Measurements from ENCODE around the gene RFX2.
"Not testable (repeated sequence)": the region's sequence is repeated elsewhere in the genome, so short reads cannot be mapped to it uniquely, and the experiment has no call there.

Gene RFX2

GRCh38 chr19:6110360-6110977, at the start of gene RFX2:
RFX2 (minus strand) TSS chr19:6110500; CDS start chr19:6047496, 63,004 bp downstream.
- DNase-seq = peak; percentile 43 to 99 (median 96)

GRCh38 chr19:6156033-6156432, 45.7 kb upstream of the RFX2 start:
- DNase-seq = no peak

DNA sequence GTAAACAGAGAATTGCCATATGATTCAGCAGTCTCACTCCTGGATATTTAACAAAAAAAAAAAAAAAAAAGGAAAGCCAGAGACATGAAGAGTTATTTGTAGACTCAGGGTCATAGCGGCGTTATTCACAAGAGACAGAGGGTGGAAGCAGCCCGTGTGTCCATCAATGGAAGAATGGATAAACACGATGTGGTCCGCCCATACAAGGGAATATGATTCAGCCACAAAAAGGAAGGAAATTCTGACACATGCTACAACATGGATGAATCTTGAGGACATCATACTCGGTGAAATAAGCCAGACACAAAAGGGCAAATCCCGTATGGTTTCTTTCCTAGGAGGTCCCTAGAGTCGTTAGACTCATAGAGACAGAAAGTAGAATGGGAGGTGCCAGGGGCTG, 40.0 kb upstream of the RFX2 start:
- DNase-seq = no peak

- DNase-seq = no peak
Observed at GRCh38 chr19:6141217-6141616, 30.9 kb upstream of the RFX2 start.

GRCh38 chr19:6138511-6138910, 28.2 kb upstream of the RFX2 start:
- no peak for DNase-seq

DNA sequence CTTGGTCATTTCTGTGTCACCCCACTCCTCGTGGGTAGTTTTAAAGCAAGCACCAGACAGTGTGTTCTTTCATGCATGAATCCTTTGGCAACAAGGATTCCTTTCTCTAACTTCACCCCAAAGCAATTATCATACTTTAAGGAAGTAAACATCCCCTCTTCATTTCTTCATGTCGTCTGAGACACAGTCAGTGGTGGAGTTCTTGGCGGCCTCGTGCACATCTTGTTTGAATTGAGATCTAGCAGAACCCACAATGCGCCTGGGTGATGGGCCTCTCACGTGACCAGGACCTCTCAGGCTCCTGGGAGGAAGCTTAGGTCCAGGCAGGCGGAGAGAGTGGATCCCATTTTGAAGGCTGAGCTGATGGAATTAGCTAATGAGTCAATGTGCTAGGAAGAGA, 27.8 kb upstream of the RFX2 start:
- DNase-seq = no peak

- DNase-seq = no peak
Observed at GRCh38 chr19:6133231-6133630, 22.9 kb upstream of the RFX2 start.

DNA sequence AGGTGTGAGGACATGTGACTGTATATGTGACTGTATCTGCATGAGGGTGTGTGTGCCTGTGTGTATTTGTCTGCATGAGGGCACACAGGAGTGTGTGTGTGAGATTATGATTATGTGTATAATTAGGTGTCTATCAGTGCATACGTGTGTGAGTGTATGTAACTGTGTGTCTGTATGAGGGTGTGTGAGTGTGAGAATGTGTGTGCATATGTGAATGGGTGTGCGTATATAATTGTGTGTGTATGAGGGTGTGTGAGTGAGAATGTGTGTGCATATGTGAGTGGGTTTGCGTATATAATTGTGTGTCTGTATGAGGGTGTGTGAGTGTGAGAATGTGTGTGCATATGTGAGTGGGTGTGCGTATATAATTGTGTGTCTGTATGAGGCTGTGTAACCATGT, 22.2 kb upstream of the RFX2 start:
- DNase-seq = no peak

DNA sequence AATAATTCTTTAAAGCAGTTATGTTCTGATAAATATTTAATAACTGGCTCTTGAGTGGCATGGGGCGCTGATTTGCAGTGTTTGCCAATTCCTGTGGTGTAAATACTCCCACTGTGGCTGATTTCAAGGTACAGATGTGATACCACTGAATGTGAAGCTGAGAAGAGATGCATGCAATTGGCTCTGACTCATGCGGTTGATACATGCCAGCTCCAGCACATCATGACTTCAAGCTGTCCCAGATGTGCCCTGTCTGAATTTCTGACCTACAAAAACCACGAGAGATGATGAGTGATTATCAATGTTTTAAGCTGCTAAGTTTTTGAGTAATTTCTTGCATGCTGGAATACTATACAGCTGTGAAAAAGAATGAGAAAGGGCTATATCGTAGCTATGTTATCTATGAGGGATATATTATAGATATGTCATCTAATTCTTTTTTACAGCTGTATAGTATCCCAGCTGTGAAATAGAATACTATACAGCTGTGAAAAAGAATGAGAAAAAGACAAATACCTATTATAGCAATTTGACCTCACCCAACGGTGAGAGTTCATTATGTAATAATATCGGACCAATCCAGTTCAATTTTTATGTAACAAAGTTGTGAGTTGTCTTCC, 17.5 kb upstream of the RFX2 start:
- DNase-seq = no peak

GRCh38 chr19:6126335-6126974, 16.2 kb upstream of the RFX2 start:
- DNase-seq = no peak

DNA sequence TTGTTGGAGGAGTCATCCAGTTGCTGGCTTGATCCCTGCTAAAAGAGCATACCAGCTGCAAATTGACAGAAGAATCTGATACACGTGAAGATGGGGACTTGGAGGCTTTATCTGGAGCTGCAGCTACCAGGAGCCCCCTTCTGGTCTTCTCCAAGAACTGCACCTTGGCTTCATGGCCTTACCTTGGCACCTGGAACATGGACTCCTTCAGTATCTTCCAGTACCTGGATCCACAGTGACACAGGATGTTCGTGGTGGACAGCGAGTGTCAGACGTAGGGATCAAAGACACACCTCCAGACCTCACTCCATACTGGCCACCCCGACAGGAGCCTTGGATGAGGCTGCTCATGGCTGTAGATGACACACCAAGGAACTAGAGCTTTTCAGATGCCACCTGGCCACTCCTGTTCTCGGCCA, 15.3 kb upstream of the RFX2 start:
- peak in 16 of 51 donors; percentile 0 to 24 (median 10) for DNase-seq

GRCh38 chr19:6119031-6119430, 8.7 kb upstream of the RFX2 start:
- no peak for DNase-seq

DNA sequence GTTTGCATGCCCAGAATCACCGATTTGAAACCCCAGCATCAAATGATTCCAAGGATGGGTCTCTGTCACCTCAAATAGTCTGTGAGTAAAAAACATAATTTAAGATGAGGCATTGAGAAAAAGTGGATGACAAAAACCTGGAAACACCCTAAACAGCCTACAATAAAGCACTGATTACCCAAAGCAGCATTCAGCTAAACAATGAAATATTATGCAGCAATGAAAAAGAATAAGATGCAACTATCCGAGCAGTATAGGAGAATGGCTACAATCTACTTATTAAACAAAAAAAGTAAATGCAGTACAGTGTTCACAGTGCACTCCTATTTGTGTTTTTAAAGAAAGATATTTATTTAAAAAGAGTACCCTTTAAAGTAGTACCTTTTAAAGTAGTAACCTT, 7.7 kb upstream of the RFX2 start:
- DNase-seq = no peak

- no peak for DNase-seq
Observed at GRCh38 chr19:6117534-6117933, 7.2 kb upstream of the RFX2 start.

DNA sequence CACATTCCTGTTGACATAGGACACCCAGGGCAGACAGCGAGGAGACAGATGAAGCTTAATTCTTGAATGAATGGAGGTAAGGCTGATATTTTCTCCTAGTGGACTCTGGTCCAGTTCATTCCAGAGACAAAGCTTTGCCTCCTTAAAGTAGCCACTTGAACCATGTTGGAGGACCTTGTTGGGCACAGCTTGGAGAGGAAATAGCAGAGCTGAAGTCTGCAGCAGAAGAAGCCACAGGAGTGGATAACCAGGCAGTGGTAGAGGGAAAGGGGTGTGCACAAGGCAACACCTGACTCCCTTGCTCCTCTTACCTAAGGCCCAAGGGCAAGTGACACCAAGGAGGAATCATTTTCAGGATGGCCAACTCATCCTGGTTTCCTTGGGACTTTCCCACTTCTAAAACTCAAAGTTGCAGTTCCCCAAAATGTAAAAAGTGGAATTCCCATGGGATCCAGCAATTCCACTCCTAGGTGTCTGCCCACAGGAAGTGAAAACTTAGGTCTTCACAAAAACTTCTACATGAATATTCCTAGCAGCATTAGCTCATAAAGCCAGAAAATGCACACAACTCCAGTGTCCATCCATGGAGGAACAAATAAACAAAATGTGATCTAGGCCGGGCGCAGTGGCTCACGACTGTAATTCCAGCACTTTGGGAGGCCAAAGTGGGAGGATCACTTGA, 6.6 kb upstream of the RFX2 start:
- DNase-seq = no peak

DNA sequence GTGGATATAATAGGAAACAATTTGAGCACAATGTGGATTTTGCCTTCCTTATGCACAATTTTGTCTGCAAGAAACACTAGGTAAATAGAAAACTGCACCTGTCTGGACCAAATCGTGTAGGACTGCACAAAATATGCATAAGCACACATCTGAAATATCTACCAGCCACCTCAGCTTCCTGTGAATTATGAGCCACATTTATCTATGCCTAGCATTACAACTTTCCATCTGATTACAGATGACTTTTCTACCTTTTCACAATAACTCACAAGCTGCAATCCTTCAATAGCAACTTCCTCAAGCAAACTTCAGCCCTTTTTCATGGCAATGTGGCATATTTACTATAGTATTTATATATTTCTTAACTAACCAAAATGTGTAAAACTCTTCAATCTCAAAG, 5.7 kb upstream of the RFX2 start:
- no peak for DNase-seq

GRCh38 chr19:6113616-6114188, 3.4 kb upstream of the RFX2 start:
- no peak for DNase-seq

GRCh38 chr19:6109947-6110346, 353 bp downstream of the RFX2 start:
- no peak for DNase-seq

GRCh38 chr19:6108721-6109633, 1.3 kb downstream of the RFX2 start:
- peak in 25 of 51 donors; percentile 3 to 55 (median 16) for DNase-seq

- not testable (repeated sequence) for DNase-seq
Observed at GRCh38 chr19:6106643-6107294, 3.5 kb downstream of the RFX2 start.

All from hypothalamus (tissue), 51 donors.